ENCODE measurements around the gene PLEKHG7. TPM values are rescaled to one million over a fixed set of nuclear protein-coding genes. Genes with fewer than 3 reads are reported as not detected.

Gene PLEKHG7
- total and polyA plus RNA-seq, 9 of the 15 experiments (the other 6 are each of a cell fraction or from before 2014, with no cell fraction given) = 0.03 TPM; not detected in 8

DNA sequence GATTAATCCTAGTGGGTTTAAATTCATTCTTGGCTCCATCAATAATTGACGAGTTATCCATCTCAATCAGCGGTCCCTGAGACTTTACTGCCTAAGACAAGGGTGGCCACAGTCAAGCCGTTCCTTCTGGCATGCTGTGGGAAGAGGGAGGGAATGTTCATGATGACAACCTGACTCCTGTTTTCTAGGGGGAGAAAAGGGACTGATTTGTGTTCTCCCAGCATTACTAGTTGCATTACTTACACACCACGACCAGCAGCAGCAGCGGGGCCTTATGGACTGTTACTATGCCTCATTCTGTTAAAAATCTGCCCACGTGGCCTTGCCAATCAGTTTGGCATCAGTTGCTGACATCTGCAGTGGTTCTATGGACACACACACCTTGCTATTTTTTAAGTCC, 29.9 kb downstream of the PLEKHG7 start:
- H3K79me2 ChIP-seq (ENCODE audit: control insufficient read depth, insufficient read depth, low read length) = no peaks in the 10 kb centered on the region
- in situ Hi-C loops (cut with MboI) = no loop called here
- no TSS peak for BruUV-seq (replicated peaks)
- TF ChIP-seq HMG20A (CRISPR knock-in tag; conservative IDR thresholded peaks at IDR 0.05) (no peak), XRCC3 (IDR thresholded peaks at IDR 0.05) (no peak), NFIX (CRISPR knock-in tag; IDR thresholded peaks at IDR 0.05; ENCODE audit: low read depth) (no peak), NONO (IDR thresholded peaks at IDR 0.05; ENCODE audit: low read depth in 2 of 2, low read length in 1 of 2) (no peak), CXXC5 (CRISPR knock-in tag; IDR thresholded peaks at IDR 0.05) (no peak), CBX5 (IDR thresholded peaks at IDR 0.05; ENCODE audit: borderline replicate concordance, low read depth) (no peak), HDAC6 (IDR thresholded peaks at IDR 0.05; ENCODE audit: low read depth, low read length) (no peak), RAD51 (IDR thresholded peaks at IDR 0.05; ENCODE audit: borderline replicate concordance, low read depth) (no peak), HNRNPK (IDR thresholded peaks at IDR 0.05; ENCODE audit: low read depth, low read length, poor library complexity, severe bottlenecking) (no peak)
- TF ChIP-seq, protein P1, sequence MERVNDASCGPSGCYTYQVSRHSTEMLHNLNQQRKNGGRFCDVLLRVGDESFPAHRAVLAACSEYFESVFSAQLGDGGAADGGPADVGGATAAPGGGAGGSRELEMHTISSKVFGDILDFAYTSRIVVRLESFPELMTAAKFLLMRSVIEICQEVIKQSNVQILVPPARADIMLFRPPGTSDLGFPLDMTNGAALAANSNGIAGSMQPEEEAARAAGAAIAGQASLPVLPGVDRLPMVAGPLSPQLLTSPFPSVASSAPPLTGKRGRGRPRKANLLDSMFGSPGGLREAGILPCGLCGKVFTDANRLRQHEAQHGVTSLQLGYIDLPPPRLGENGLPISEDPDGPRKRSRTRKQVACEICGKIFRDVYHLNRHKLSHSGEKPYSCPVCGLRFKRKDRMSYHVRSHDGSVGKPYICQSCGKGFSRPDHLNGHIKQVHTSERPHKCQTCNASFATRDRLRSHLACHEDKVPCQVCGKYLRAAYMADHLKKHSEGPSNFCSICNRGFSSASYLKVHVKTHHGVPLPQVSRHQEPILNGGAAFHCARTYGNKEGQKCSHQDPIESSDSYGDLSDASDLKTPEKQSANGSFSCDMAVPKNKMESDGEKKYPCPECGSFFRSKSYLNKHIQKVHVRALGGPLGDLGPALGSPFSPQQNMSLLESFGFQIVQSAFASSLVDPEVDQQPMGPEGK (CRISPR knock-in tag; IDR thresholded peaks at IDR 0.05; ENCODE audit: borderline replicate concordance) = no peak
- TF ChIP-seq, protein P2, sequence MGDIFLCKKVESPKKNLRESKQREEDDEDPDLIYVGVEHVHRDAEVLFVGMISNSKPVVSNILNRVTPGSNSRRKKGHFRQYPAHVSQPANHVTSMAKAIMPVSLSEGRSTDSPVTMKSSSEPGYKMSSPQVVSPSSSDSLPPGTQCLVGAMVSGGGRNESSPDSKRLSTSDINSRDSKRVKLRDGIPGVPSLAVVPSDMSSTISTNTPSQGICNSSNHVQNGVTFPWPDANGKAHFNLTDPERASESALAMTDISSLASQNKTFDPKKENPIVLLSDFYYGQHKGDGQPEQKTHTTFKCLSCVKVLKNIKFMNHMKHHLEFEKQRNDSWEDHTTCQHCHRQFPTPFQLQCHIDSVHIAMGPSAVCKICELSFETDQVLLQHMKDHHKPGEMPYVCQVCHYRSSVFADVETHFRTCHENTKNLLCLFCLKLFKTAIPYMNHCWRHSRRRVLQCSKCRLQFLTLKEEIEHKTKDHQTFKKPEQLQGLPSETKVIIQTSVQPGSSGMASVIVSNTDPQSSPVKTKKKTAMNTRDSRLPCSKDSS (IDR thresholded peaks at IDR 0.05; ENCODE audit: low read depth, partially characterized antibody) = no peak
- no peak overlapping the region for H2AFZ ChIP-seq (ENCODE audit: low read depth, low read length)
- H3K9ac ChIP-seq (ENCODE audit: insufficient read depth in 1 of 2, low read depth in 2 of 2, low read length in 2 of 2) = no peak overlapping the region
- peaks cover 23 to 28% of the 10 kb centered on the region in 2 experiments; a peak in 4 of 5 replicates for H3K27me3 ChIP-seq (ENCODE audit: control insufficient read depth in 2 of 2, insufficient read depth in 2 of 2, low read length in 2 of 2)
- H3K4me3 ChIP-seq = no peak overlapping the region
- no peak overlapping the region for H3K4me2 ChIP-seq (ENCODE audit: insufficient read depth, low read length)
- no peaks in the 10 kb centered on the region for H3K36me3 ChIP-seq (ENCODE audit: control insufficient read depth, insufficient read depth, low read length)
- ATAC-seq (no peak), DNase-seq (ENCODE audit: extremely low read depth in 1 of 4, low spot score in 3 of 4) (no peak), FAIRE-seq (no peak)
- no peaks in the 10 kb centered on the region for H3K4me1 ChIP-seq (replicated peaks in 1 of 2; ENCODE audit: control insufficient read depth in 2 of 2, insufficient read depth in 2 of 2, low read length in 2 of 2)
- no peaks in the 10 kb centered on the region for H4K20me1 ChIP-seq (replicated peaks; ENCODE audit: control insufficient read depth, insufficient read depth, low read length)
- ChIA-PET CTCF (ENCODE audit: low intra/inter-chr PET ratio) (no interaction called here), POLR2A (no interaction called here)
- H3K27ac ChIP-seq (ENCODE audit: extremely low read depth, low read depth, low read length) = no peak overlapping the region
- no peaks in the 10 kb centered on the region for H3K9me1 ChIP-seq (ENCODE audit: control insufficient read depth, insufficient read depth, low read length)
- WGBS (ENCODE audit: insufficient coverage, low coverage, missing lambda C conversion rate) = under 1% methylated on average over 6 of the region's 6 CpGs
- intact Hi-C loops (cut with micrococcal nuclease) = no loop called here
- H3K9me3 ChIP-seq (replicated peaks; ENCODE audit: control insufficient read depth, insufficient read depth, low read depth, low read length) = no peaks in the 10 kb centered on the region
